HG02588 (cell line): ENCODE results near the gene IGFBP2.

Experiments used
- ATAC-seq: cut with Tn5 transposase; IDR thresholded peaks from one replicate; pipeline ENCODE4 v1.9.1; 2021; ENCODE audit warnings: mild to moderate bottlenecking, moderate library complexity; ENCODE audit not compliant: unreplicated experiment

IGFBP2 gene

DNA sequence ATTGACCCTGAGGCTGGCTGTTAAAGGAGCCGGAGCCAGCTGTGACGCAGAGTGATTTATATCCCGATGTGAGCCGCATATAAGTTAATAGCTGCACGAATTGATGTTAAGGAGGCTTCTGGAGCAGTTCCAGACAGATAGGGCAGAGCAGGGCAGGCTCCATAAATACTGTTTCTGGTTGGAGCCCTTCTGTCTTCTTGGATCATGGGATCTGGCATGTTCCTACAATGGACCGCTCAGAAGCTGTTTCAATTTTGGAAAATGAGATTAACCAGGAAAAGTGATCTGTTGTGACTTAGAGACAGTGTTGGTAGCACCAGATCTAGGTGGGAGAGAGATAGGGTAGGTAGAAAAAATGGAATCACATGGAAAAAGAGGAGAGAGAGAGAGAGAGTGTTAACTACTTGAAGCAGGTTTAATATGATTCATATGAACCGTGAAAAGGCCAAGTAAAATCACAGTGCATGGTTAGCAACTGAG, 66.9 kb downstream of the IGFBP2 start:
- ATAC-seq, result no peak

DNA sequence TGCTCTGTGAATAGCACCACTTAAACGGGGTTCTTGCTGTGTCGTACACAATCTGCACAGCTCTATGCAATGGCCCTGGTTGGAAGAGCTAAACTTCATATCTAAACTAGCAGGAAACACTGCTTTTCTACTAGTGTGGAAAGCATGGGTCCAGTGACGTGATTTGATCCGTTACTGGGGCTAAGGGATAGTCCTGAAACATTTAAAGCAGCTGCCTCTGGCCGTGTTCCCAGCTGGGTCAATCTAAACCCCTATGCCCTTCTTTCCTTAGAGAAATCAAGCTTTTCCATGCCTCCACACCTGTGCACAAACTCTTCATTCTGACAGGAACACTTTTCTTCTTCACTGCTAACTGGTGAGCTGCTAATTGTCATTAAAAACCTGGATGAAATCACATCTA, 67.6 kb downstream of the IGFBP2 start:
- ATAC-seq, result no peak

DNA sequence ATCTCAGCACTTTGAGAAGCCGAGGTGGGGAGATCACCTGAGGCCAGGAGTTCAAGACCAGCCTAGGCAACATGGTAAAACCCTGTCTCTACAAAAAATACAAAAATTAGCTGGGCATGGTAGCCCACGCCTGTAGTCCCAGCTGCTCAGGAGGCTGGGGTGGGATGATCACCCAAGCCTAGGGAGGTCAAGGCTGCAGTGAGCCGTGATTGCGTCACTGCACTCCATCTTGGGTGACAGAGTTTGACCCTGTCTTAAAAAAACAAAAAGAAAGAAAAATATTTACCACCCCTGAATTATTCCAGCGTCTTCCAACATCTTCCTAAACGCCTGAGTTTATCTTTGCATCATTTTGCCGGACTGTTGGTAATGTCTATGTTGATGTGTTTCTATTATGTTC, 68.3 kb downstream of the IGFBP2 start:
- ATAC-seq, result no peak

DNA sequence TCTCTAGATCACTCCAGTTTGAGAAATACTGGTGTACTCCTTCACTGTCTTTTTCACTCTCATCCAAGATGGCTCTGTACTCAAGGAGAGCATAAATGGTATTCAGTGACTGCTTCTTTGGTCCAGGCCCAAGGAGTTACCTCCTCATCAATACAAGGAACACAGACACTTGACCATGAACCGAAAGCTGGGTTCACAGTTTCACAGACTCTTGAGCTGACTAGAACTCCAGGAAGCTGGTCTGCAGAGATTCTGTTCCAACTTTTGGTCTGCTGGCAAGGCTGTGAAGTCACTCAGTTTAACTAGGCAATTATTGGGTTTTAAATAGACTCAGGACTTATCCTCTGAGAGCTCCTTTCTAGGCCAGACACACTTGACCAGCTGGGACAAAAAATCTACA, 69.5 kb downstream of the IGFBP2 start:
- ATAC-seq, result no peak

DNA sequence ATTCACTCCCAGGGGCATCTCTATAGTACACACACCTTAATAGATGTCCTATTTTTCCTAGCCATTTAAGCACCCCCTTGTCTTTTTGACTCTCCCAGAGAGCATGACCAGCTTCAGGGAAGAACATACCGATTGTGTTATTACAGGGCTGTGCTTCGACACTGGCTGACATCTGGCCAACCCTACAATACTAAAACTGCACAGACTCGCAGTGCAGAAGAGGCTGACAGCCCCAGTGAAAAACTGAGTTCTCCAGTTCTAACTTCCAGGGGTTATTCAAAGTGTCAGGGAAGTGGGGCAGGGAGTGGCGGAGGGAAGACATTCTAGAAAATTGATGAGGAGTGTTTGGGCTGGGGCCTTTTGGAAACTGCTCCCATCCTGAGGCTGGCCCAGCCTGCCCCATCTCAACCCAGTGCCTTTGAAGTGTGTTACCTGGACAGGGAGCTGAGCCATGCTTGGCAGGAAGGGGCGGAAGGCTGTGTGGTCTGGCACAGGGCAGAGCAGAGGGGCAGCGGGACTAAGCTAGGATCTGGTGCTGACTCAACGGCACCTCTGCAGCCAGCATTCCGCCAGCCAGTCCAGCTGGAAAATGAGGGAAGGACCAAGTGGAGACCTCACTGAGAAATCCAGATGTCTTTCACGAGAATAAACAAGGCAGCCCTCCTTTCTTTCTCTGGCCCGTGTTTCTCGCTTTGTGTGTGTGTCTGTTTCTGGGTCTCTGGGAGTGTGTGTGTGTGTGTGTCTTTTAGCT, 77.5 kb downstream of the IGFBP2 start:
- ATAC-seq, result no peak

DNA sequence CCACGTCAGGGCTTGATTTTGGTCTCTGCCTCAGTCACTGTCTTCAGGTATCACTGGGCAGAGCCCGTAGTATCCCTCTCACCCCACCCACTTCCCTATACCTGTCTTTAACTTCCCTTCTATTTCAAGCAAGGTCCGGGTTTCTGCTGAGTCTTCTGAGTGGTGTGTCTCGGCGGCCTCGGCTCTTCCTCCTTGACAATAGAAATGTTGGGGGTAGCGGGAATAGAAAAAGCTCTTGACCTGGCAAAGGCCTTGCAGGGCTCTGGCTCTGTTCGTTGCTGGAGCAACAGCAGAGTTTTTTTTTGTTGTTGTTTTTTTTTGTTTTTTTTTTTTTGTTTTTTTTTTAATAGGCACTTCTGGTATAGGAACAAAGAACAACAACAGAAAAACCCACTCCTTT, 78.1 kb downstream of the IGFBP2 start:
- no peak for ATAC-seq

DNA sequence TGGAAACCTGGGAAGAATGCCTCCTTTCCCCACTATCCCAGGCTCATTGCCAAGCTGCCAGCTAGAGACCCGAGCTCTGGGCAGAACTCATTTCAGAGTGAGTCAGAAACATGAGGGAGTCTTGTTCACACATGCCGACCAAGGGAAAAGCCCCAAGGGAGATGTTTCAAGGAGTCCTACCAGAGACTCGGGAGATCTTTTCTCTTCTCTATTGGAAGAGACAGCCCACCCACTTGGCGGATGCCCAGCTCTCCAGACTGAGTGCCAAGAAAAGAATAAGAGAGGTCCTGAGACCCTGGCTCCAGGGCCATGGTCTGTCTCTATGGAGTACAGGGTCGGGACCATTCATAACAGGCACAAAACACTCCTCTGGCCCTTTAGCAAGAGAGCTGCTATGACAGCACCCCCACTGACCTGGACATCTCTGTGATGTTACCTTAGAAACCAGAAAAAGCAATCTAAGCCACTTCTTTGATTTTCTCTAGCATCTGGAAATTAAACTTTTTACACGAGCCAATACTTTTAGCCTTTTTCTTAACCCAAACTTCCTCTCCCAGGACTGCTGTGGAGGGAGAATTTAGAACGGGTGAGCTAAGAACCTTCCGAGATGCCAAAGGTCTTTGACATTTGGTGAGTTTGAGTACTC, 80.6 kb downstream of the IGFBP2 start:
- ATAC-seq, result no peak
